A673 (cell line): ENCODE data around the gene RPUSD4.

Experiments
- EZH2 ChIP-seq: fragments of 200-600 bp; sonication (generic); IDR thresholded peaks from 2 replicates; pipeline ENCODE4 v1.6.1; 2017; ENCODE audit warnings: borderline replicate concordance, low read depth, mild to moderate bottlenecking, mixed read lengths, antibody characterized with exemption, low read length; ENCODE audit not compliant: poor library complexity, severe bottlenecking
- TF ChIP-seq, protein P1 (sequence below): fragments of 300-800, 200-600 bp; sonication (generic); conservative IDR thresholded peaks from 2 replicates; pipeline ENCODE4 v1.5.1; 2017; ENCODE audit warnings: low read depth, mild to moderate bottlenecking, antibody characterized with exemption, low read length, moderate library complexity, mixed read lengths

DNA sequence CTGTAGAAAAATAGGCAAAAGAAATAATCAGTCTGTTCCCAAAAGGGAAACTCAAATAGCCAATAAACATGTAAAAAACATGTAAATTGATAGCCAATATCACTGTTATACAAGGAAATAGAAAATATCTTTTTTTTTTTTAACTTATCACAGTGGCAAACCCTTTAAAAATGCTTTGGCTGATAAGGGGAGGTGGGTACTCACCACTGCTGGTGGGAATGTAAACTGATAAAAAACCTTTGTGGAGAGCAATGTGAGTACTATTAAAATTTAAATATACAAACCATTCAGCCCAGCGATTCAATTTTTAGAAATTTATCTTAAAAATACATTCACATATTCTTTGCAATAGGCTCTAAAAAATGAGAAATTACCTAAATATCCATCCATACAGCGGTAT lies 3.6 kb downstream of the RPUSD4 start:
- TF ChIP-seq, protein P1, sequence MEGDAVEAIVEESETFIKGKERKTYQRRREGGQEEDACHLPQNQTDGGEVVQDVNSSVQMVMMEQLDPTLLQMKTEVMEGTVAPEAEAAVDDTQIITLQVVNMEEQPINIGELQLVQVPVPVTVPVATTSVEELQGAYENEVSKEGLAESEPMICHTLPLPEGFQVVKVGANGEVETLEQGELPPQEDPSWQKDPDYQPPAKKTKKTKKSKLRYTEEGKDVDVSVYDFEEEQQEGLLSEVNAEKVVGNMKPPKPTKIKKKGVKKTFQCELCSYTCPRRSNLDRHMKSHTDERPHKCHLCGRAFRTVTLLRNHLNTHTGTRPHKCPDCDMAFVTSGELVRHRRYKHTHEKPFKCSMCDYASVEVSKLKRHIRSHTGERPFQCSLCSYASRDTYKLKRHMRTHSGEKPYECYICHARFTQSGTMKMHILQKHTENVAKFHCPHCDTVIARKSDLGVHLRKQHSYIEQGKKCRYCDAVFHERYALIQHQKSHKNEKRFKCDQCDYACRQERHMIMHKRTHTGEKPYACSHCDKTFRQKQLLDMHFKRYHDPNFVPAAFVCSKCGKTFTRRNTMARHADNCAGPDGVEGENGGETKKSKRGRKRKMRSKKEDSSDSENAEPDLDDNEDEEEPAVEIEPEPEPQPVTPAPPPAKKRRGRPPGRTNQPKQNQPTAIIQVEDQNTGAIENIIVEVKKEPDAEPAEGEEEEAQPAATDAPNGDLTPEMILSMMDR = no peak
- no peak for TF ChIP-seq EZH2
